Heart left ventricle (tissue), 16 donors: ENCODE results near the gene IDE. TPM values are rescaled to one million over a fixed set of nuclear protein-coding genes. Genes with fewer than 3 reads are reported as not detected.

ENCODE experiments used
- ATAC-seq, 4 donors: fragments of 200-7000 bp; cut with Tn5 transposase; one replicate each; pipeline ENCODE4 v1.9.1; 2020 to 2022; ENCODE audit warnings: moderate library complexity in 4 of 4, mild to moderate bottlenecking in 3 of 4, moderate number of reproducible peaks in 1 of 4
- DNase-seq, 5 donors: peaks; one replicate each; pipeline ENCODE4 v3.0.0-alpha.2; 2020
- H3K27ac ChIP-seq, 12 donors: fragments of 200-600 bp; sonication (generic) in 4 of 12; one replicate each; pipeline versions ENCODE4 v1.5.0 to v1.8.0; 2016 to 2022; ENCODE audit warnings: mild to moderate bottlenecking in 2 of 12
- H3K27me3 ChIP-seq, 9 donors: fragments of 200-600 bp; sonication (generic) in 2 of 9; one replicate each; pipeline versions ENCODE4 v1.5.1 to v1.8.0; 2016 to 2022; ENCODE audit warnings: mild to moderate bottlenecking in 3 of 9
- H3K36me3 ChIP-seq, 9 donors: fragments of 200-600 bp; sonication (generic) in 2 of 9; one replicate each; pipeline versions ENCODE4 v1.5.0 to v1.8.0; 2018 to 2022; ENCODE audit warnings: mild to moderate bottlenecking in 2 of 9
- H3K4me1 ChIP-seq, 12 donors: fragments of 200-600 bp; sonication (generic) in 4 of 12; one replicate each; pipeline versions ENCODE4 v1.5.0 to v1.8.0; 2016 to 2022; ENCODE audit warnings: mild to moderate bottlenecking in 3 of 12
- H3K4me3 ChIP-seq, 12 donors: fragments of 200-600 bp; sonication (generic) in 4 of 12; one replicate each; pipeline versions ENCODE4 v1.5.0 to v1.8.0; 2017 to 2022; ENCODE audit warnings: mild to moderate bottlenecking in 9 of 12, moderate library complexity in 4 of 12
- H3K9me3 ChIP-seq, 12 donors: fragments of 200-600 bp; sonication (generic) in 4 of 12; one replicate each; pipeline versions ENCODE4 v1.5.0 to v1.8.0; 2016 to 2022; ENCODE audit warnings: mild to moderate bottlenecking in 1 of 12
- POLR2A ChIP-seq, 2 donors: fragments of 450-650 bp; IDR thresholded peaks; one replicate each; pipeline ENCODE4 v1.6.1; 2017; ENCODE audit warnings: antibody characterized with exemption in 2 of 2, mild to moderate bottlenecking in 2 of 2, moderate library complexity in 2 of 2
- WGBS, 4 donors: extraction: QIAGEN DNeasy Blood & Tissue Kit in 2 of 4; methylation state at CpG; one replicate each; pipeline versions ENCODE4 v1.1.5 to v1.1.7; 2013 to 2018; 5-methylcytosine and 5-hydroxymethylcytosine counted together
- intact Hi-C, 10 donors: fragments of 100-400 bp; cut with DNase I; formaldehyde crosslinking; loops; one replicate each; pipeline versions ENCODE4 v1.11.1 to v1.14.2; 2022
- long read RNA-seq, 3 donors: library from polyadenylated mRNA; unstranded; transcript quantifications; one replicate each; pipeline ENCODE4 v2.0.0, GENCODE V29; 2020 to 2021
- polyA plus RNA-seq, 2 donors: library from polyadenylated mRNA; stranded (reverse); fragments of 200-250 nt; gene quantifications; one replicate each; pipeline ENCODE4 v1.2.3, GENCODE V29; 2013
- total RNA-seq, 9 donors: library from RNA; depleted of rRNA in 2 of 9; stranded (reverse); fragments of >200 nt in 2 of 9; fragmentation: NEBNext Ultra II Directional in 3 of 9; extraction: Animal tissue kit (Norgen Biotek cat#: 25700) in 3 of 9; gene quantifications; one replicate each; pipeline versions ENCODE4 v1.1.0 to v1.2.4, GENCODE V29; 2016 to 2023
- TF ChIP-seq, protein P1 (sequence below), 12 donors: fragments of 200-600 bp; sonication (generic) in 4 of 12; IDR thresholded peaks; one replicate each; pipeline versions ENCODE4 v1.5.0 to v1.8.0; 2018 to 2022; ENCODE audit warnings: antibody characterized with exemption in 12 of 12, mild to moderate bottlenecking in 5 of 12
- donor health status: ischemic (EF 13 %, LVEDD 7.1; RV severe dilation, severe dysfunction).
- donor health status: healthy with polysubstance abuse.
- donor health status: DM: no; HTN: yes; CAD: no.
- donor health status: DM: no; HTN: no; CAD: no.
- donor health status: ischemic (EF 25% LVEDD 6.9; RV normal size, moderate dysfunction).
- donor health status: ischemic (EF 25% LVEDD 5.7; RV mildly dilated, moderate dysfunction).
- donor health status: healthy.
- donor health status: DM: yes; HTN: yes; CAD: no.
- donor health status: ischemic (EF 35%, LVEDD 5.7; RV mildly dilated, moderate dysfunction).
- donor health status: nonischemic (EF 11% LVEDD 7.7; RV severe dilation, severe dysfunction).
- donor health status: DM: yes; HTN: yes; CAD: no.
- donor health status: PGD.
- donor health status: ischemic (EF 29% LVEDD 5.4; RV normal size, mild dysfunction).
- donor health status: nonischemic (EF 23%, LVEDD 6.1; RV moderate dilation, normal function).

The IDE gene
- 10 to 100 TPM; 24.6 to 51.3 (median 47.0) TPM for total RNA-seq
- 10 to 100 TPM; 11.7 to 14.9 TPM for polyA plus RNA-seq
- long read RNA-seq, donor 1, full-length matches to known transcripts, result 22 of 34 reads
- long read RNA-seq, donor 1, partial matches to known transcripts, result 6 of 34 reads
- long read RNA-seq, donor 1, other reads (novel, unspliced or antisense), result 6 of 34 reads
- long read RNA-seq, donor 2, full-length matches to known transcripts, result 34 of 52 reads
- long read RNA-seq, donor 2, partial matches to known transcripts, result 12 of 52 reads
- long read RNA-seq, donor 2, other reads (novel, unspliced or antisense), result 6 of 52 reads
- long read RNA-seq, donor 3, full-length matches to known transcripts, result 22 of 34 reads
- long read RNA-seq, donor 3, partial matches to known transcripts, result 4 of 34 reads
- long read RNA-seq, donor 3, other reads (novel, unspliced or antisense), result 8 of 34 reads

- H3K27ac ChIP-seq, result peak within 1 kb of the TSS; percentile 88 to 99 (median 93)
- H3K36me3 ChIP-seq, result peaks cover 0 to 8% (median 0%) of the 10 kb centered on the region in 9 donors
- peak within 1 kb of the TSS; percentile 71 to 98 (median 91) for H3K4me3 ChIP-seq
- peak; percentile 89 to 95 (median 91) for DNase-seq
- H3K27me3 ChIP-seq, result no peaks in the 10 kb centered on the region
- no peaks in the 10 kb centered on the region for H3K9me3 ChIP-seq
- peaks cover 0 to 37% (median 22%) of the 10 kb centered on the region in 12 donors for H3K4me1 ChIP-seq
- WGBS, 4 donors, result 0 to 1% (median 0%) methylated on average over 59 to 80 of the region's 80 CpGs
- intact Hi-C loops, result loop anchor here (1.0 to 10.0 kb wide), 6 partner anchors 17 to 311 kb away; no protein-coding TSS in a partner anchor
- ATAC-seq, result peak; percentile 95 to 98 (median 96)
- TF ChIP-seq POLR2A (IDR thresholded peaks at IDR 0.05), result peak in 1 of 2 donors; percentile 56
- TF ChIP-seq, protein P1, sequence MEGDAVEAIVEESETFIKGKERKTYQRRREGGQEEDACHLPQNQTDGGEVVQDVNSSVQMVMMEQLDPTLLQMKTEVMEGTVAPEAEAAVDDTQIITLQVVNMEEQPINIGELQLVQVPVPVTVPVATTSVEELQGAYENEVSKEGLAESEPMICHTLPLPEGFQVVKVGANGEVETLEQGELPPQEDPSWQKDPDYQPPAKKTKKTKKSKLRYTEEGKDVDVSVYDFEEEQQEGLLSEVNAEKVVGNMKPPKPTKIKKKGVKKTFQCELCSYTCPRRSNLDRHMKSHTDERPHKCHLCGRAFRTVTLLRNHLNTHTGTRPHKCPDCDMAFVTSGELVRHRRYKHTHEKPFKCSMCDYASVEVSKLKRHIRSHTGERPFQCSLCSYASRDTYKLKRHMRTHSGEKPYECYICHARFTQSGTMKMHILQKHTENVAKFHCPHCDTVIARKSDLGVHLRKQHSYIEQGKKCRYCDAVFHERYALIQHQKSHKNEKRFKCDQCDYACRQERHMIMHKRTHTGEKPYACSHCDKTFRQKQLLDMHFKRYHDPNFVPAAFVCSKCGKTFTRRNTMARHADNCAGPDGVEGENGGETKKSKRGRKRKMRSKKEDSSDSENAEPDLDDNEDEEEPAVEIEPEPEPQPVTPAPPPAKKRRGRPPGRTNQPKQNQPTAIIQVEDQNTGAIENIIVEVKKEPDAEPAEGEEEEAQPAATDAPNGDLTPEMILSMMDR (IDR thresholded peaks at IDR 0.05), result peak; percentile 67 to 93 (median 84)
Measured at GRCh38 chr10:92573798-92574547, at the start of gene IDE. Gene IDE, minus strand, starts transcription at chr10:92574093. Its CDS starts 74 bp downstream, at chr10:92574019.

GRCh38 chr10:92619368-92619767, 45.5 kb upstream of the IDE start:
- TF ChIP-seq, protein P1 (IDR thresholded peaks at IDR 0.05), result no peak
- no peak for TF ChIP-seq POLR2A (IDR thresholded peaks at IDR 0.05)
- Histone ChIP-seq H3K27ac (no peak overlapping the region), H3K36me3 (peaks cover 0 to 13% (median 0%) of the 10 kb centered on the region in 9 donors), H3K9me3 (no peaks in the 10 kb centered on the region), H3K4me3 (no peak overlapping the region), H3K27me3 (no peaks in the 10 kb centered on the region), H3K4me1 (no peaks in the 10 kb centered on the region)
- ATAC-seq (no peak), DNase-seq (no peak)
- intact Hi-C loops, result no loop called here

DNA sequence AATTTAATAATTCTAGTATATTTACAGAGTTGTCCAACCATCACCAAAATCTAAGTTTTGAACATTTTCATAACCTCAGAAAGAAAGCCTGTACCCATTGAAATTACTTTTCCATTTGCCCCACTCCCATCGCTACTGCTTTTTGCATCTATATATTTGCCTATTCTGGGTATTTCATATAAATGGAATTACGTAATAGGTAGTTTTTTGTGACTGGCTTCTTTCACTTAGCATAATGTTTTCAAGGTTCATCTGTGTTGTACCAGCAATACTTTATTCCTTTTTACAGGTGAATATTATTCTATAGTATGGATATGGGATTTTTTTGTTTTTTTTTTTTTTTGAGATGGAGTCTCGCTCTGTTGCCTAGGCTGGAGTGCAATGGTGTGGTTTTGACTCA, 41.6 kb upstream of the IDE start:
- Histone ChIP-seq H3K27ac (no peak overlapping the region), H3K9me3 (no peaks in the 10 kb centered on the region), H3K36me3 (peaks cover 0 to 10% (median 0%) of the 10 kb centered on the region in 9 donors), H3K27me3 (no peaks in the 10 kb centered on the region), H3K4me1 (no peaks in the 10 kb centered on the region), H3K4me3 (no peak overlapping the region)
- 96 to 99% (median 97%) methylated on average over 3 of the region's 3 CpGs for WGBS, 4 donors
- DNase-seq (no peak), ATAC-seq (no peak)
- TF ChIP-seq POLR2A (IDR thresholded peaks at IDR 0.05), result no peak
- TF ChIP-seq, protein P1 (IDR thresholded peaks at IDR 0.05), result no peak
- intact Hi-C loops, result no loop called here

- H3K9me3 ChIP-seq, result no peaks in the 10 kb centered on the region
- peaks cover 0 to 10% (median 0%) of the 10 kb centered on the region in 12 donors for H3K4me1 ChIP-seq
- H3K4me3 ChIP-seq, result no peak overlapping the region
- no peak for ATAC-seq
- no peak for TF ChIP-seq POLR2A (IDR thresholded peaks at IDR 0.05)
- H3K27me3 ChIP-seq, result no peaks in the 10 kb centered on the region
- intact Hi-C loops, result no loop called here
- no peaks in the 10 kb centered on the region for H3K36me3 ChIP-seq
- WGBS, 4 donors, result 77 to 85% (median 79%) methylated on average over 2 of the region's 2 CpGs
- DNase-seq, result no peak
- H3K27ac ChIP-seq, result no peak overlapping the region
Measured at GRCh38 chr10:92604841-92605240, 30.9 kb upstream of the IDE start.
